ENCODE results near the gene THBS2.

- TF ChIP-seq, protein P1, sequence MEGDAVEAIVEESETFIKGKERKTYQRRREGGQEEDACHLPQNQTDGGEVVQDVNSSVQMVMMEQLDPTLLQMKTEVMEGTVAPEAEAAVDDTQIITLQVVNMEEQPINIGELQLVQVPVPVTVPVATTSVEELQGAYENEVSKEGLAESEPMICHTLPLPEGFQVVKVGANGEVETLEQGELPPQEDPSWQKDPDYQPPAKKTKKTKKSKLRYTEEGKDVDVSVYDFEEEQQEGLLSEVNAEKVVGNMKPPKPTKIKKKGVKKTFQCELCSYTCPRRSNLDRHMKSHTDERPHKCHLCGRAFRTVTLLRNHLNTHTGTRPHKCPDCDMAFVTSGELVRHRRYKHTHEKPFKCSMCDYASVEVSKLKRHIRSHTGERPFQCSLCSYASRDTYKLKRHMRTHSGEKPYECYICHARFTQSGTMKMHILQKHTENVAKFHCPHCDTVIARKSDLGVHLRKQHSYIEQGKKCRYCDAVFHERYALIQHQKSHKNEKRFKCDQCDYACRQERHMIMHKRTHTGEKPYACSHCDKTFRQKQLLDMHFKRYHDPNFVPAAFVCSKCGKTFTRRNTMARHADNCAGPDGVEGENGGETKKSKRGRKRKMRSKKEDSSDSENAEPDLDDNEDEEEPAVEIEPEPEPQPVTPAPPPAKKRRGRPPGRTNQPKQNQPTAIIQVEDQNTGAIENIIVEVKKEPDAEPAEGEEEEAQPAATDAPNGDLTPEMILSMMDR (IDR thresholded peaks at IDR 0.05), result no peak
- no peak for TF ChIP-seq POLR2A (IDR thresholded peaks at IDR 0.05)
Observed at GRCh38 chr6:169251371-169251802, 2.3 kb downstream of the THBS2 start.

Measured in vagina (tissue), 2 donors.